Gastrocnemius medialis (tissue), 4 donors: ENCODE measurements around the gene ZDHHC14. TPM values are rescaled to one million over a fixed set of nuclear protein-coding genes. Genes with fewer than 3 reads are reported as not detected.
"Not testable (repeated sequence)": the region's sequence is repeated elsewhere in the genome, so short reads cannot be mapped to it uniquely, and the experiment has no call there.

Experiments
- ATAC-seq, 2 donors: fragments of 150-250 bp; one replicate each; pipeline ENCODE4 v1.9.1; 2016
- DNase-seq, 2 donors: peaks; one replicate each; pipeline ENCODE4 v3.0.0-alpha.2; 2019
- H3K27ac ChIP-seq, 4 donors: fragments of 200-600 bp; sonication (generic); 1 replicate in 1 of 4; 2 replicates in 3 of 4; pipeline ENCODE4 v1.5.1; 2016 to 2018; ENCODE audit warnings: mild to moderate bottlenecking in 2 of 4, moderate library complexity in 1 of 4
- H3K27me3 ChIP-seq, 3 donors: fragments of 200-600 bp; sonication (generic) in 2 of 3; 1 replicate in 1 of 3; 2 replicates in 2 of 3; pipeline versions ENCODE4 v1.5.1 to v1.6.0; 2016 to 2019; ENCODE audit warnings: mild to moderate bottlenecking in 1 of 3, moderate library complexity in 1 of 3
- H3K36me3 ChIP-seq, 2 donors: fragments of 200-600 bp; sonication (generic) in 1 of 2; one replicate each; pipeline ENCODE4 v1.5.1; 2017 to 2018
- H3K4me1 ChIP-seq, 2 donors: fragments of 200-600 bp; sonication (generic) in 1 of 2; one replicate each; pipeline ENCODE4 v1.5.1; 2016 to 2017; ENCODE audit warnings: mild to moderate bottlenecking in 2 of 2
- H3K4me3 ChIP-seq, 4 donors: fragments of 200-600 bp; sonication (generic) in 3 of 4; 1 replicate in 1 of 4; 2 replicates in 3 of 4; pipeline ENCODE4 v1.5.1; 2016 to 2019; ENCODE audit warnings: mild to moderate bottlenecking in 2 of 4
- H3K9me3 ChIP-seq, 3 donors: fragments of 200-600 bp; sonication (generic) in 2 of 3; 1 replicate in 1 of 3; 2 replicates in 2 of 3; pipeline ENCODE4 v1.5.1; 2016 to 2019
- POLR2A ChIP-seq, 2 donors: fragments of 450-650 bp; IDR thresholded peaks; one replicate each; pipeline ENCODE4 v1.6.1; 2017; ENCODE audit warnings: antibody characterized with exemption in 2 of 2, mild to moderate bottlenecking in 2 of 2, moderate library complexity in 2 of 2
- in situ Hi-C, 4 donors: fragments of 200-750 bp; cut with MboI; loops; one replicate each; pipeline versions ENCODE4 v1.15.0 to v1.8.0; 2017; ENCODE audit warnings: low sequenced_read_pairs in 4 of 4
- intact Hi-C: fragments of 100-400 bp; cut with DNase I; formaldehyde crosslinking; loops from one replicate; pipeline ENCODE4 v1.15.1; 2023; ENCODE audit warnings: low total_unique reads
- total RNA-seq, 4 donors: library from RNA; depleted of rRNA; stranded (reverse); fragments of >200 nt; gene quantifications; one replicate each; pipeline versions ENCODE4 v1.1.0 to v1.2.3, GENCODE V29; 2016
- TF ChIP-seq, protein P1 (sequence below), 5 experiments: fragments of 450-650 bp in 3 of 5; fragments of 200-600 bp in 2 of 5; sonication (generic) in 2 of 5; IDR thresholded peaks in 4 of 5; conservative IDR thresholded peaks in 1 of 5; 1 replicate in 4 of 5; 2 replicates in 1 of 5; pipeline ENCODE4 v1.5.1; 2016 to 2019; ENCODE audit warnings: antibody characterized with exemption in 5 of 5, mild to moderate bottlenecking in 3 of 5, moderate library complexity in 3 of 5

ZDHHC14 gene
- total RNA-seq, 4 donors from 2014 or later = 3.7 to 7.7 (median 5.9) TPM

DNA sequence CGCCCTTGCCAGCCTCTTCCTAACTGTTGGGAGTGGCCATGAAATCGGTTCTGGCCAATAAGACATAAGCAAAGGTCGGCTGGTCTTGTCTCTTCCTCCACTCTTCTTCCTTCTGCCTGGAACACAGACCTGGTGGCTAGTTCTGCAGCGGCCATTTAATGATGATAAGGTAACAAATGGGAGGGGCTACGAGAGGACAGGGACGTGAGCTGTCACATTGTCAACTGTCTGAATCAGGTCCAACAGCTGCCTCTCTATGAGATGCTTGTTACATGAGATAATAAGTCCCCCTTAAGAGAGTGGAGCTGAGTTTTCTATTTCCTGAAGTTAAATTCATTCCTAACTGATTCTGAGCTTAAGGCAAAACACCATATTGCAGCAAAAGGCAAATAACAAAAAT lies 45.2 kb upstream of the ZDHHC14 start:
- DNase-seq (no peak), ATAC-seq (peak in 1 of 2 donors; percentile 41)
- Histone ChIP-seq H3K4me3 (no peak overlapping the region), H3K27ac (no peak overlapping the region), H3K4me1 (no peaks in the 10 kb centered on the region), H3K27me3 (no peaks in the 10 kb centered on the region), H3K36me3 (no peaks in the 10 kb centered on the region), H3K9me3 (no peaks in the 10 kb centered on the region)
- TF ChIP-seq POLR2A (IDR thresholded peaks at IDR 0.05) = no peak
- TF ChIP-seq, protein P1, sequence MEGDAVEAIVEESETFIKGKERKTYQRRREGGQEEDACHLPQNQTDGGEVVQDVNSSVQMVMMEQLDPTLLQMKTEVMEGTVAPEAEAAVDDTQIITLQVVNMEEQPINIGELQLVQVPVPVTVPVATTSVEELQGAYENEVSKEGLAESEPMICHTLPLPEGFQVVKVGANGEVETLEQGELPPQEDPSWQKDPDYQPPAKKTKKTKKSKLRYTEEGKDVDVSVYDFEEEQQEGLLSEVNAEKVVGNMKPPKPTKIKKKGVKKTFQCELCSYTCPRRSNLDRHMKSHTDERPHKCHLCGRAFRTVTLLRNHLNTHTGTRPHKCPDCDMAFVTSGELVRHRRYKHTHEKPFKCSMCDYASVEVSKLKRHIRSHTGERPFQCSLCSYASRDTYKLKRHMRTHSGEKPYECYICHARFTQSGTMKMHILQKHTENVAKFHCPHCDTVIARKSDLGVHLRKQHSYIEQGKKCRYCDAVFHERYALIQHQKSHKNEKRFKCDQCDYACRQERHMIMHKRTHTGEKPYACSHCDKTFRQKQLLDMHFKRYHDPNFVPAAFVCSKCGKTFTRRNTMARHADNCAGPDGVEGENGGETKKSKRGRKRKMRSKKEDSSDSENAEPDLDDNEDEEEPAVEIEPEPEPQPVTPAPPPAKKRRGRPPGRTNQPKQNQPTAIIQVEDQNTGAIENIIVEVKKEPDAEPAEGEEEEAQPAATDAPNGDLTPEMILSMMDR (IDR thresholded peaks at IDR 0.05 in 4 of 5, conservative IDR thresholded peaks at IDR 0.05 in 1 of 5) = no peak
- in situ Hi-C loops = no loop called here
- intact Hi-C loops = no loop called here

DNA sequence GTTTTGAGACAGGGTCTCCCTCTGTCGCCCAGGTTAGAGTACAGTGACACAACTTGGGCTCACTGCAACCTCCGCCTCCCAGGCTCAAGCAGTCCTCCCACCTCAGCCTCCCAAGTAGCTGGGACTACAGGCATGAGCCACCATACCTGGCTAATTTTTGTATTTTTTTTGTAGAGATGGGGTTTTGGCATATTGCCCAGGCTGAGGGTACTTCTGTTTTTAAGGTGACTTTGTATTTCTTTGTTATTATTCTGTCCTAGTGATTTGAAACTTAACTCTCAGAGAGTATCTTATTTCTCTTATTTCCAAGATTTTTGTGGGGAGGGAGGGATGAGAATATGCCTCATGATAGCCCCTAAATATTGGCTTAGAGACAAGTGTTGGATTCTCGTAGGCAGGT lies 43.7 kb upstream of the ZDHHC14 start:
- H3K27ac ChIP-seq, ATAC-seq, H3K4me1 ChIP-seq, H3K9me3 ChIP-seq, H3K36me3 ChIP-seq, H3K27me3 ChIP-seq, in situ Hi-C loops, DNase-seq, intact Hi-C loops, H3K4me3 ChIP-seq: not testable (repeated sequence)

DNA sequence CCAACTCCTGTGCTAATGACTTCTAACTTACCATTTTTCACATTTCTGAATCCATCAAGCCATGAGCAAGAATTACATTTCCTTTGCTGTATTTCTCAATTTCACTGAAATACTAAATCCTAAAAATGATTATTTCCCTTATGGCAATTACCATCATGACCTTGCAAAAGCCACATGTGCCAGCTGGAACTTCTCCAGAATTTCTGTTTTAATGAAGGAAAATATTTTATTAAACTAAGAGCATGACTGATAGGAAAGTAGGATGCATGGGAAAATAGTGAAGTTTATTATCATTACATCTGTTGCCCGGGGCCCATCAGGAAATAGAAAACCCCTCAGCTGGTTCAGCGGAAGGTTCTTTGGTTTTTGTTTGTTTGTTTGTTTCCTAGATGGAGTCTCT lies 43.2 kb upstream of the ZDHHC14 start:
- DNase-seq (no peak), ATAC-seq (no peak)
- H3K9me3 ChIP-seq = no peaks in the 10 kb centered on the region
- TF ChIP-seq, protein P1 (IDR thresholded peaks at IDR 0.05 in 4 of 5, conservative IDR thresholded peaks at IDR 0.05 in 1 of 5) = no peak
- TF ChIP-seq POLR2A (IDR thresholded peaks at IDR 0.05) = no peak
- no peaks in the 10 kb centered on the region for H3K36me3 ChIP-seq
- no peak overlapping the region for H3K4me3 ChIP-seq
- H3K27me3 ChIP-seq = no peaks in the 10 kb centered on the region
- in situ Hi-C loops = no loop called here
- H3K4me1 ChIP-seq = no peaks in the 10 kb centered on the region
- H3K27ac ChIP-seq = no peak overlapping the region
- intact Hi-C loops = no loop called here

DNA sequence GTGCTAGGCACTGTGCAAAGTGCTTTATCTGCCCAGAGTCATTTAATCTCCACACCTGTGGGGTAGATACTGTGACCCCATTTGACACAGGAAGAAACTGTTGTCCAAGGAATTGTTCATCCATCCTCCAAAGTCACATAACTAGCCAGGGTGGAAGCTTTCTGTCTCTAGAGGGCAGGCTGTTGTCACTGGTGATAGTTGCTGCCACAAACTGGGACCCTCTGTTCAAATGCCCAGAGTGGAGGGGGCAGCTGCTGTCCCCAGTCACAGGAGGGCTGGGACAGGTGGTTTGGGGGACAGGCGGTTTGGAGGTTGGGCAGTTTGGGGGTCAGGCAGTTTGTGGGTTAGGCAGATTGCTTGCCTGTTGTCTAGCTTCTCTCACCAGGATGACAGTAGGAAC lies 41.6 kb upstream of the ZDHHC14 start:
- H3K27ac ChIP-seq = no peak overlapping the region
- no peaks in the 10 kb centered on the region for H3K4me1 ChIP-seq
- H3K4me3 ChIP-seq = no peak overlapping the region
- H3K27me3 ChIP-seq = no peaks in the 10 kb centered on the region
- in situ Hi-C loops = no loop called here
- H3K9me3 ChIP-seq = no peaks in the 10 kb centered on the region
- TF ChIP-seq, protein P1 (IDR thresholded peaks at IDR 0.05 in 4 of 5, conservative IDR thresholded peaks at IDR 0.05 in 1 of 5) = no peak
- TF ChIP-seq POLR2A (IDR thresholded peaks at IDR 0.05) = no peak
- ATAC-seq (no peak), DNase-seq (no peak)
- no peaks in the 10 kb centered on the region for H3K36me3 ChIP-seq
- intact Hi-C loops = no loop called here

DNA sequence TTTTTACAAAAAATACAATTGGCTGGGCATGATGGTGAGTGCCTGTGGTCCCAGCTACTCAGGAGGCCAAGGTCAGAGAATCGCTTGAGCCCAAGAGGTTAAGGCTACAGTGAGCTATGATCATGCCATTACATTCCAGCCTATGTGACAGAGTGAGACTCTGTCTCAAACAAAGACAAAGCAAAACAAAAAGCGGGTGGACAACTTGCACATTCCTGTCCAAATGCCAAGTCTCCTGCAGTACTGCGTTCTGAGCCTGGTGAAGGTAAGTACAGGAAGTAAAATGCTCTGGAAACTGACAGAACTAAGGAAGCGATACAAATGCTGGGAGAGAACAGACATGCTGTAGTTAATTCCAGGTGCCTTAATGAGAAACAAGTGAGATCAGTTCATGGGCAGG lies 37.3 kb upstream of the ZDHHC14 start:
- Histone ChIP-seq H3K9me3 (no peaks in the 10 kb centered on the region), H3K27ac (no peak overlapping the region), H3K27me3 (no peaks in the 10 kb centered on the region), H3K4me3 (no peak overlapping the region), H3K36me3 (no peaks in the 10 kb centered on the region), H3K4me1 (no peaks in the 10 kb centered on the region)
- DNase-seq (no peak), ATAC-seq (no peak)
- intact Hi-C loops (no loop called here), in situ Hi-C loops (no loop called here)
- no peak for TF ChIP-seq POLR2A (IDR thresholded peaks at IDR 0.05)
- TF ChIP-seq, protein P1 (IDR thresholded peaks at IDR 0.05 in 4 of 5, conservative IDR thresholded peaks at IDR 0.05 in 1 of 5) = no peak
